Nephron progenitor cell (in vitro differentiated cells): ENCODE data around the gene MTG1.

Experiments
- DNase-seq: peaks from one replicate; pipeline ENCODE4 v3.0.0; 2021
- H3K27ac Mint-ChIP-seq: 2 replicates; pipeline ENCODE4 v1.8.0; 2021; ENCODE audit warnings: mild to moderate bottlenecking, moderate library complexity, mixed read lengths
- H3K27me3 Mint-ChIP-seq: 2 replicates; pipeline ENCODE4 v1.8.0; 2021; ENCODE audit warnings: mild to moderate bottlenecking, low read depth, mixed read lengths; ENCODE audit not compliant: poor library complexity
- H3K36me3 Mint-ChIP-seq: 2 replicates; pipeline ENCODE4 v1.8.0; 2021; ENCODE audit warnings: low read depth, mixed read lengths
- H3K4me1 Mint-ChIP-seq: 2 replicates; pipeline ENCODE4 v1.8.0; 2021; ENCODE audit warnings: mixed read lengths
- H3K4me3 Mint-ChIP-seq: 2 replicates; pipeline ENCODE4 v1.8.0; 2021; ENCODE audit warnings: mild to moderate bottlenecking, moderate library complexity, mixed read lengths
- H3K9me3 Mint-ChIP-seq: 2 replicates; pipeline ENCODE4 v1.8.0; 2021; ENCODE audit warnings: mild to moderate bottlenecking, moderate library complexity, mixed read lengths
- CTCF ChIP-seq: fragments of 200-600 bp; sonication (generic); IDR thresholded peaks from 2 replicates; pipeline ENCODE4 v1.5.0; 2021; ENCODE audit warnings: antibody characterized with exemption

MTG1 gene

GRCh38 chr10:133455196-133455595 lies 61.2 kb downstream of the MTG1 start:
- Mint-ChIP-seq H3K4me1 (no peaks in the 10 kb centered on the region), H3K27me3 (peaks cover 3% of the 10 kb centered on the region), H3K27ac (no peak overlapping the region), H3K36me3 (peaks cover 4% of the 10 kb centered on the region), H3K4me3 (no peak overlapping the region), H3K9me3 (peaks cover 74% of the 10 kb centered on the region)
- DNase-seq = no peak
- no peak for TF ChIP-seq CTCF

GRCh38 chr10:133455611-133456031 lies 61.7 kb downstream of the MTG1 start:
- TF ChIP-seq CTCF = no peak
- H3K4me1 Mint-ChIP-seq = no peaks in the 10 kb centered on the region
- H3K4me3 Mint-ChIP-seq = no peak overlapping the region
- H3K36me3 Mint-ChIP-seq = peaks cover 4% of the 10 kb centered on the region
- no peak for DNase-seq
- H3K27me3 Mint-ChIP-seq = peaks cover 3% of the 10 kb centered on the region
- H3K27ac Mint-ChIP-seq = no peak overlapping the region
- H3K9me3 Mint-ChIP-seq = peaks cover 78% of the 10 kb centered on the region

GRCh38 chr10:133456041-133456951 lies 62.3 kb downstream of the MTG1 start:
- no peak overlapping the region for H3K27ac Mint-ChIP-seq

GRCh38 chr10:133457100-133457841 lies 63.3 kb downstream of the MTG1 start:
- no peak for DNase-seq
- no peak overlapping the region for H3K27ac Mint-ChIP-seq
- TF ChIP-seq CTCF = no peak
- peaks cover 11% of the 10 kb centered on the region for H3K36me3 Mint-ChIP-seq
- H3K4me3 Mint-ChIP-seq = no peak overlapping the region
- H3K9me3 Mint-ChIP-seq = peaks cover 80% of the 10 kb centered on the region
- no peaks in the 10 kb centered on the region for H3K4me1 Mint-ChIP-seq
- H3K27me3 Mint-ChIP-seq = peaks cover 5% of the 10 kb centered on the region

More at GRCh38 chr10:133456041-133456951, 62.3 kb downstream of the MTG1 start:
- peaks cover 78% of the 10 kb centered on the region for H3K9me3 Mint-ChIP-seq
- DNase-seq = no peak
- H3K4me1 Mint-ChIP-seq = no peaks in the 10 kb centered on the region
- H3K36me3 Mint-ChIP-seq = peaks cover 6% of the 10 kb centered on the region
- H3K27me3 Mint-ChIP-seq = peaks cover 3% of the 10 kb centered on the region
- no peak overlapping the region for H3K4me3 Mint-ChIP-seq
- no peak for TF ChIP-seq CTCF

GRCh38 chr10:133458021-133458709 lies 64.2 kb downstream of the MTG1 start:
- Mint-ChIP-seq H3K4me3 (no peak overlapping the region), H3K4me1 (no peaks in the 10 kb centered on the region), H3K9me3 (peaks cover 77% of the 10 kb centered on the region), H3K27ac (no peak overlapping the region), H3K36me3 (peaks cover 11% of the 10 kb centered on the region), H3K27me3 (peaks cover 5% of the 10 kb centered on the region)
- TF ChIP-seq CTCF = no peak
- DNase-seq = no peak
